ENCODE results near the gene FARP1.

Gene FARP1

DNA sequence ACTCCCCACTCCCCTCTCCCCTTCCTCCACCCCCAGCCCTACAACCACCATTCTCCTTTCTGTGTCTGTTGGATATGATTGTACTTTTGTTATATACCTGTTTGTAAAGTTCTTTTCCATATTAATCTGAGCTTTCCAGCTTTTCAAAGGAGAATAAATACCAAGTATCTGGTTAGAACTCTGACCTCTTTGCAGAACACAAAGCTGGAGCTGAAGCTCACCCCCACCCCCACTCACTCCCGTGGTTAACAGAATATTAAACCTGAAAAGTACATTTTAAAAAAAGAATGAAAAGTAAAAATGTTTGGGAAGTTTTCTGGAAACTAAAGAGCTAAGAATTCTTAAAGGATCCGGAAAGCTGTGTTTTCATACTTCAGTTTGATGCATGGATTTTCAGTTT is 189.3 kb downstream of the FARP1 start:
- no peak for DNase-seq (ENCODE audit: low read depth in 2 of 2)

DNA sequence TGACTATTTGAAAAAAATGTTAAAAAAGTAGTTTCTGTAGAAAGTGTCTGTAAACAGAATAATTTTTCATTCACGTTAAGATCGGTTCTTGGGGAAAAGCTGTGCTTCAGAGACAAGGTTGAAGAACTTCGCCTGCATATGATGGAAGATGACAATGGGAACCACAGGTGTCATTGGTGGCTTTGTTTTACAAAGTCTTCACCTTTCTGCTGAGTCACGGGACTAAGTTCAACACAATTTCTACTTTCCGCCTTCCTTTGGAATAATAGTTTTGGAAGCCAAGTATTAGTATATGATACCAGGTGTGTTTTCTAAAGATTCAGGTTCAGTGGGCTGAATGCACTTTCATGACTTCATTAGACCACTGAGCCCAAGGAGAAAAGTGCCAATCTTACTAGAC is 189.8 kb downstream of the FARP1 start:
- DNase-seq (ENCODE audit: low read depth in 2 of 2): no peak

DNA sequence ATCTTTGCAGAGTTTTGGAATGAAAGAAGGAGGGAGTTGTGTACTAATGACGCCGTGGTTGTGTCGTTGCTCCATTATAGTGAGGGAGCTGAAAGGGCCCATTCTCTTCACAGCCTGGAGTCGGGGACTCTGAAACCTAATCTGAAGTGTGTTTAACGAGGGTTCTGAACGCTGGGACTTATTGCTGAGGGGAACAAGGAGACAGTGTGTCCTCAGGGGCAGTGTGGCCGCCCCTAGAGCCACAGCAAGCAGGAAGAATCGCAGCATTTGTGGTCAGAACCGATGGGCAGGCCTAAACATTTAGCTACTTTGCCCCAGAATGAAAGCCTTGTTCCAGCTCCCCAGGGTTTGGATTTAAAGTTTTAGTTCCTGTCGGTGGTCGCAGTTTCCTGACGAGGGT is 190.6 kb downstream of the FARP1 start:
- DNase-seq (ENCODE audit: low read depth in 2 of 2): no peak

DNA sequence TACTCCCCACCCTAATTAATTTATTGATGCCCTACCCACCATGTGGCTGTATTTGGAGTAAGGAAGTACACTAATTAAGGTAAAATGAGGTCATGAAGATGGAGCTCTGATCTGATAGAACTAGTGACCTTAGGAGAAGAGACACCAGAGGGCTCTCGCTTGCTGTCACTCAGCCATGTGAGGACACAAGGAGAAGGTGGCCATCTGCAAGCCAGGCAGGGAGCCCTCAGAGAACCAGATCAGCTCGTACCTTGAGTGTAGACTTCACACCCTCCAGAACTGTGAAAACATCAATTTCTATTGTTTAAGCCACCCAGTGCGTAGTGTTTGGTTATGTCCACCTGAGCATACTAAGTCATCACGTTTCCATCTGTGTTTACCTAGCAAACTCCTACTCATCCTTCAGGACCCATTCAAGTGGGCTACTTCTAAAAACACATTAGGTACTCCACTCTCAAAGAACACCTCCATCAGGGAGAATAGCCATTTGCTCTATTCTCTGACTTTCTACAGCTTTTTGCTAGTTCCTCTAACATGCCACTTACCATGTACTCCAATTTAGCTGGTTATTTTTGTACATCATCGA is 191.8 kb downstream of the FARP1 start:
- DNase-seq (ENCODE audit: low read depth in 2 of 2): no peak

DNA sequence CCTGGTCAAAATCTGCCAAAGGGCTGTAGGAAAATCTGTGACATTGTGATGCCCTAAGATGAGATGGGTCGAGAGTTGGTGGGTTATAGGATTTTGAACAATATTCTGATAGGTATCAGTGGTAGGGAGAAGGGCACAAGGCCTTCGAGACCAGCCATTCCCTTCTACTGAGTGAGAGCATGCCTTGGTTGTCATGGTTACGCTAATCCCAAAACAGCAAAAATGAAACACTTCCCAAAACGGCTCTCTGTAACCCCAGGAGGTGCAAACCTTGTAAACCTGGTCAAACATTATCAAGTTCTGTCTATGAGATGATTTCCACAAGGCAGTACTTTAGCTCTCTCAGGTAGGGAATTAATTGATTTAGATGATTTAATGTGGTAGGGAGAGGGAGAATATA is 192.8 kb downstream of the FARP1 start:
- no peak for DNase-seq (ENCODE audit: low read depth in 2 of 2)

DNA sequence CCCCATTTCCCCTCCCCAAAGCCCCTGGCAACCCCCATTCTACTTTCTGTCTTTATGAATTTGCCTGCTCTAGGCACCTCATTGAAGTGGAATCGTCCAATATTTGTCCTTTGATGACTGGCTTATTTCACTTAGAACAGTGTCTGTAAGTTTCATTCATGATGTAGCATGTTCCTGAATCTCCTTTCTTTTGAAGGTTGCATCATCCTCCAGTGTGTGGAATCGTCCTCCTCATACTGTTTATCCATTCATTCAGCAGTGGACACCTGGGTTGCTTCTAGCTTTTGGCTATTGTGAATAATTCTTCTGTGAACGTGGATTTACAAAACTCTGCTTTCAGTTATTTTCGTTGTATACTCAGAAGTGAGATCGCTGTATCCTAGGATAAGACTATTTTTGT is 195.4 kb downstream of the FARP1 start:
- no peak for DNase-seq (ENCODE audit: low read depth in 2 of 2)

DNA sequence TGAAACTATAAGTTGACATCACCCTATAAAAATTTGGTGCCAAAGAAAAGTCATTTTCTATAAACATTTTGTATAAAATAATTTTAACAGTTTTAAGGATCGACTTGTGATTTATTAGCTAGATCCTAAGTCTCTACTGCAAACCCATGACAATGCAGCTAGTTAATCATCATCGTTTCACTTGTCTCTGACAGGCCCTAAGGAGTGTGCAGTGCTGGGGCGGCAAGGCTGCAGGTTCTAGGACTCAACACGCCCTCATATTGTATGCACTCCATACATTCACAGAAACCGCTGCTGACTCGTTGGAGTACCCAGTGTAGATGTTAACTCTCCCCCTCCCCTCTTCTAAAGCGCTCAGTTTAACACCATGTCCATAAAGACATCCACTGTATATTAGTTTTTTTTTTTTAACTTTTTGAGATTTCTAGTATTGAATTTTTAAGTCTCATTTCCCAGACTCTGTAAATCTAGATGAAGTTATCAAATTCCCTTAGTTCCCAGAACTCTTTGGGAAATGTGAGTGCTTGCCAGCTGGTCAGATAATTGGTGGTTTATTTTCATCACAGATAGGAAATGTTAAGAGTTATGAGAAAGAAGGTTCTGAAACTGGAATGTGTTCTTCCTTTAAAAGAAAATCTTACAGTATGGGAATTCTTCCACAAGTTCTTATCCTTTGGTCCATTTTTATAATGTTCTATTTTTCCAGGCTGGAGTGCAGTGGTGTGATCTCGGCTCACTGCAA is 197.0 kb downstream of the FARP1 start:
- no peak for DNase-seq (ENCODE audit: low read depth in 2 of 2)

DNA sequence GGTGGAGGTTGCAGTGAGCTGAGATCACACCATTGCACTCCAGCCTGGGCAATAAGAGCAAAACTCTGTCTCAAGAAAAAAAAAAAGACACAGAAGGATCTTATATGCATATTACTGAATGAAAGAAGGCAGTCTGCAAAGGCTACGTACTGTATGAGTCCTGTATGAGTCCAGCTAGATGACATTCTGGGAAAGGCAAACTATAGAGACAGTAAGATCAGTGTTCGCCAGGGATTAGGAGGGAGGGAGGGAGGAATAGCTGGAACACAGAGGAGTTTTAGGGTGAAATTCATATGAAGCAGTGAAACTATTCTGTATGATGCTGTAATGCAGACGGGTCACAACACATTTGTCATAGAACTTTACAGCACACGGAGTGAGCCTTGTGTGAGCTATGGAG is 200.1 kb downstream of the FARP1 start:
- DNase-seq (ENCODE audit: low read depth in 2 of 2): no peak

DNA sequence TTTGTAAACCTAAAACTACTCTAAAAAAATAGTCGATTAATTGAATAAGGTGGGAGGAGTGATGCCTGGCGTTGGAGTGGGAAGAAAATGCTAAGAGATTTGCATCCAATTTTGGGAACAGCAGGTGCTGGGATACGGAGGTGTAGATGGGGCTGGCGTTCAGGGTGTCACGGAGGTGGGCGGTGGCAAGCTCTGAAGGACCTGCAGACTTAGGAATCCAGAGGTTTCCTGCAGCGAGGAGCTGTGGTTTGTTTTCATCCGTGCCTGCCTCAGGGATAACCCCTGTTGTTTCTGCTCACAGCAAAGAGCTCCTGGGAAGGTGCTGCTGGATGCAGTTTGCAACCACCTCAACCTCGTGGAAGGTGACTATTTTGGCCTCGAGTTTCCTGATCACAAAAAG is 200.6 kb downstream of the FARP1 start:
- DNase-seq (ENCODE audit: low read depth in 2 of 2): no peak

DNA sequence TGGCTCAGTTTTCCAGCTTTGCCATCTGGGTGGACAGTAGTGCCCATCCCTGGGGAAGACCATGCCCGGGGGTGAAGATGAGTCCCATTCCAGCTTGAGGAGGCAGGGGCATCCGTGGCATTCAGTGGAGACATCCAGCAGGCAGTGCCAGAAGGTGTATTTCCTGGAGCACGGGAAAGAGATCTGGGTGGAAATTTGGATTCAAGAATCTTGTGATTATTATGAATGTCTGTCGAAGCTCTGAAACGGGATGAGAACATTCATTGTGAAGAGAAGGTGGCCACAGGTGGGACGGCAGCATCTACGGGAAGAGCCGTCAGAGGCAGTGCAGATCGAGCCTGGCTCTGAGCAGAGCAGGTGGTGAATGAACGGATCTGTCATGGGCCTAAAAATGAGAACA is 201.5 kb downstream of the FARP1 start:
- no peak for DNase-seq (ENCODE audit: low read depth in 2 of 2)

DNA sequence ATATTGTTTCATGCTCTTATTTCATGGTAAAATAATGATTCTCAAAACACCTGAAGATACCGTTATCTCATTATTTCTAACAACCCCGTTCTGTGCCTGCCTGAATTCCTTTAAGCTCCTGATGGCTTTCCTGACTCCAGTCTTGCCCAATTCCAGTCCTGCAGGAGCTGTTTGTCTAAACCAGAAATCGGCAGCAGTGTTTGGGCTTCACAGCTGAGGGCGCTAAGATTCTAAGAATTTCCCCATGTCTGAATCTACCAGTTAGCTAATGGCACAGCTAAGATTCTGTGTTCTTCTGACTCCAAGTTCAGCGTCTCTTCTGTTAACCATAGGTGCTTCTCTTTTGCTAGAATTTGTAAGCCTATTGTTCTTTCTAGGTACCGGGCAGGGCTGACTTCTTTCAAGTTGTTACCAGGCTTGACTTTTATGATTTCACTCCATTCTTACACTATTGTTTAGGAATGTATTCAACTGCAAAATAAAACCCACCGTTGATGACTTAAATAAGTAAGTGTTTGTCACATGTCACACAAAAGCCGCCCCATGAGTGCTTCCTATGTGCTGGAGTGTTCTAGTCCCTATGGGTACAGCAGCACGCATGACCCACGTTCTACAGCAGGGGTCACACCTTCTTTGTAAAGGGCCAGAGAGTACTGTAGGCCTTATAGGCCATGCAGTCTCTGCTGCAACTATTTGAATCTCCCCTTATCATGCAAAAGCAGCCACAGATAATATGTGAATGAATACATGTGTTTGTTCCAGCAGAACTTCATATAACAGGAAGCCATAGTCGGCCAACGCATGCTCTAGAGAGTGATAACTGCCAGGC is 202.4 kb downstream of the FARP1 start:
- no peak for DNase-seq (ENCODE audit: low read depth in 2 of 2)

DNA sequence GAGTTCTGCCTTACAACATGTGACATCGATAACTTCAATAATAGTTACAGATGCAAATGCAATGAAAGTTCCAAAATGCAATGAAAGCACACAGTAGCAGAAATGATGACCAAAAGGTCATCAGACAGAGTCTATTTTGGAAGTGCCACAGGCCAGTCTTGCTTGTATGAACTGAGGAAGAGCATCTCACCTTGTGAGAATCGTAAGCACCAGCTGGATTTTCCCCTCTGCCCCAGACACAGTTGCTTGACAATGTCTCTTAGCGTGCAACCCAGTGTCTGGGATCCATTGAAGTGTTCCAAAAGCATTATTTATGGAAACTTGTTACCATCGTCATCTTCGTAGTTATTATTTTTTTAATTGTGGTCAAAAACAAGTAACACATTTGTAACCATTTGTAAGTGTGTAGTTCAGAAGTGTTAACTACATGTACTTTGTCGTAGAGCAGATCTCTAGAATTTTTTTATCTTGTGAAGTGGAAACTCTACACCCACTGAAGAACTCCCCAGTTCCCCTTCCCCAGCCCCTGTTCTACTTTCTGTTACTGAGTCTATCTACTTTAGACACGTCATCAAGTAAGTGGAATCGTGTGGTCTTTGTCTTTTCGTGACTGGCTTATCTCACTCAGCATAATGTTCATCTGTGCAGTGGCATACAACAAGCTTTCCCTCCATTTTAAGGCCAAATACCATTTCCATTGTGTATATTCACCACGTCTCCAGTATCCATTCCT is 204.2 kb downstream of the FARP1 start:
- DNase-seq (ENCODE audit: low read depth in 2 of 2): no peak

DNA sequence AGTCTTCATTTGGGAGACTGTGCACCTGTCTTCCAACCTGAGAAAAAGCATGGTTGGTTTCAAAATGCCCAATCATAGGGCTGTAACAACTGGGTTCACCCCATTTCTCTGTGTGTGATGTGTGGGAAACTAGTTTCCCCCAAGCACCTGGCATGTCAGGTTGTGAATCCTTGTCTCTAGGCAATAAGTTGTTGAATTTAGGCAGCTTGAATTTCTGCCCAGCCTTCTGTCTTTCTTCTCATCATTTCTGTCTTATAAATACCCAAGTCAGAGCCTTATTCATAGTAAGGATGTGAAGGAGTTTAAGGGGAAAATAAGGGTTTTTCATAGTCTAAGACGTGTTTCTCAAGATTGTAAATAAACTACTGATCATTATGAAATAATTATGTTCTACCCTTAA is 204.9 kb downstream of the FARP1 start:
- no peak for DNase-seq (ENCODE audit: low read depth in 2 of 2)

DNA sequence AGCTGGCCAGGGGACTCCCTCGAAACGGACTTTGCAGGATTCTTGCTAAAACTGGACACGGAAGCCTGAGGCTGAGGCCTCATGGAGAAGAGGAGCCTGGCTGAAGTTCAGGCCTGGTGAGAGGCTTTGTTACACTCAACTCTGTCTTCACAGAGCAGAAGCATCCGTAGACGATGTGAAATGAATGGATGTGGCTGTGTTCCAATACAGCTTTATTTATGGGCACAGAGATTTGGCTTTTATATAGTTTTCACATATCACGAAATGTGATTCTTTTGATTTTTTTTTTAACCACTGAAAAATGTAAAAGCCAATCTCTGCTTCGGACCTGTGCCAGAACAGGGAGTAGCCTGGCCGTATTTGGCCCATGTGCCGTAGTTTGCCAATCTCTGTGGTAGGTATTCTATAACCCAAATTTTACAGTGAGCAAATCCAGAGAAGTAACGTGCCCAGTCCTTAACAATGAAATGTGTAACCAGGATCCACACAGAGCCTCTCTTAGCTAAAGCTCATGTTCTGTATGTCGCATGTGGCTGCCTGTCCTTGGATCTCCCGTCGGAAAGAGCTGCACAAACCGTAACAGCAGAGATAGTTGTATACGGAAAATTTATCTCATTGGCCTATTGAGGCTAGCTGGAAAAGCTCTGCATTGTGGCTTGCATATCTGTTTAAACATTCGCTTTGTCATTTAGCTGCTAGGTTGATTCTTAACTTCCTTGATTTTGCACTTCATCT is 205.7 kb downstream of the FARP1 start:
- DNase-seq (ENCODE audit: low read depth in 2 of 2): no peak

DNA sequence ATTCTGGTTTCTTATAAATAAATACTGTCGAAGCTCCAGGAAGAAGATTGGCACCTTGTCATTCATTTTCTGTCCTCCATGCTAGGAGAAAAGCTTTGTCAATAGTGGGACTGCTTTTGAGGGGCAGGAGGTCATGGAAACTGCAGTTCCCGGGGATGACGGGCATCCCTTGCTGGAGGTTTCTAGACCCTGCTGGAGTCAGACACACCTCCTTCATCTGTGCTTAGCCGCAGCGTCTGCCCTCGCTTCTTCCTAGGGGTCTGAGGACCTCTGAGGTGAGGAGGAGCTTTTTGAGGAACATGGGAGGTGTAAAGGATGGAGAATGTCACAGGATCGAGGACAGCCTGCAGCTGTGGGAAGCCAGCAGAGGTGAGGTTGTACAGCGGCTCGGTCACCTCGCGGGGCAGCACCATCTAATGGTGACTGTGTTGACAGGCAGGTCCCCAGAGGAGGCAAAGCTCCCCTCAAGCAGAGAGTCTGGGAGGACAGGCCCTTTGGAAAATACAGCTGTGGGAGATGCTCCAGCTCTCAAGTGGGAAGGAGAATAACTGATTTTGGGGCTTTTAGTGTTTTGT is 206.9 kb downstream of the FARP1 start:
- no peak for DNase-seq (ENCODE audit: low read depth in 2 of 2)

DNA sequence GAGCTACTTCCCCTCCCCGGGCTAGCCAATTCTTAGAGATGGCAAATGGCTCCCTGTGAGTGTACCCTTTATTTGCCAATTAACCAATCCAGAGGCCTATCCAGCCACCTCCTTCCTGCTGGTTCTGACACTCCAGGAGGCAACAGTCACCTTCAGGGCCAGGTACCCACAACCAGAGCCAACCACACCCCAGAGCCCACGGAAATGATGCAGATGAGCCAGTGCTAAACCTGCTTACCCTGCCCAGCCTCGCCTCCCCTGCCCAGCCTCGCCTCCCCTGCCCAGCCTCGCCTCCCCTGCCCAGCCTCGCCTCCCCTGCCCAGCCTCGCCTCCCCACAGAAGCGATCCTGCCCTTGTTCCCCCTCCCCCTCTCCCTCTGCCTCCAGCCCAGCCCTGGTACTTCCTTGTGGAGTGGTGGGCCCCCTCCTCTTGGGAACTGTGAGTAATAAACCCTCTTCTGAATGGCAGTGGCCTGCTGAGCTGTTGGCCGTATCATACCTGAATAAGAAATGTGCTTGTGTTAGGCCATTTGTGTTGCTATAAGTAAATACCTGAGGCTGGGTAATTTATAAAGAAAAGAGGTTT is 207.9 kb downstream of the FARP1 start:
- DNase-seq (ENCODE audit: low read depth in 2 of 2): no peak

DNA sequence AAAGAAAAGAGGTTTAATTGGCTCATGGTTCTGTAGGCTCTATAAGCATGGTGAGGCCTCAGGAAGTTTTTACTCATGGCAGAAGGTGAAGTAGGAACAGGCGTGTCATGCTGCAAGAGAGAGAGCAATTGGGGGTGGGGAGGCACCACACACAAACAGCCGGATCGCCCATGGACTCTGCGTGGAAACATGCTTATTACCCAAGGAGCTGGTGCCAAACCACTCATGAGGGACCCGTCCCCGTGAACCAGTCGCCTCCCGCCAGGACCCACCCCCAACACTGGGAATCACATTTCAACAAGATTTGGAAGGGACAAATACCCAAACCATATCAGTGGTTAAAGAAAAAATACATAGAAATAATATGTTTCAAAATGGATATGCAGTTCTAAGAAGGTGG is 208.7 kb downstream of the FARP1 start:
- DNase-seq (ENCODE audit: low read depth in 2 of 2): no peak

DNA sequence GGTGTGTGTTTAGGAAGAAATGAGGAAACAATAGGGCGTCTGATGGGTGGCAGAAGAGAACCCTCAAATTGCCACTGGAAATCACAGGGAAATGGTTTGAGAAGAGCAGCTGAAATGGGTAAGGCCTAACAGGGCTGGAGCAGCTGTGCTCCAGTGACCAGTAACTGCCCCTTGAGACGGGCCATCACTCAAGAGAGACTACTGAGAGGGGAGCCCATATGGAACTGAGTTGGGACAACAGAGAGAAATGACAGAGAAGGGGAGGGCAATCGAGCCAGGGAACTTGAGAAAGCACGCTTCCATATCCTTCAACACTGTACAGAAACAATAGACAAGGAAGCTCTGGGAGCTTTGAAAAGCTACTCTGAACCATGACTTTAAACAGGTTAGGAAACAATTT is 209.3 kb downstream of the FARP1 start:
- DNase-seq (ENCODE audit: low read depth in 2 of 2): no peak

DNA sequence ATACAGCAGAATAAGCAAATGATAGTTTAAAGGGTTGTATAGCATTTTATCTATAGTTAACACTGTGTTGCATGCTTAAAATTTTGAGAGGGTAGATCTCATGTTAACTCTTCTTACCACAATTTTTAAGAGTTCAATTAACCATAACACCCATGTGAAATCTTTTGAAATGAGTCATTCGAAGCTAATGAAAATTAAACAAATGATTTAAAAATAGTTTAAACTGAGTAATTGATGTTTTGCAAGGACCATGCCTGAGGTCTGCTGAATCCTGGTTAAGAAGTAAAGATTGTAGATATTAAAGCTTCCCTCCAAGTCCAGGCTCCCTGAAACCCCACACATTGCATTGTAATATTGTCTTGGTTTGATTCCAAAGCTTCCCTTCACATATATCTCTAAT is 210.9 kb downstream of the FARP1 start:
- DNase-seq (ENCODE audit: low read depth in 2 of 2): no peak

DNA sequence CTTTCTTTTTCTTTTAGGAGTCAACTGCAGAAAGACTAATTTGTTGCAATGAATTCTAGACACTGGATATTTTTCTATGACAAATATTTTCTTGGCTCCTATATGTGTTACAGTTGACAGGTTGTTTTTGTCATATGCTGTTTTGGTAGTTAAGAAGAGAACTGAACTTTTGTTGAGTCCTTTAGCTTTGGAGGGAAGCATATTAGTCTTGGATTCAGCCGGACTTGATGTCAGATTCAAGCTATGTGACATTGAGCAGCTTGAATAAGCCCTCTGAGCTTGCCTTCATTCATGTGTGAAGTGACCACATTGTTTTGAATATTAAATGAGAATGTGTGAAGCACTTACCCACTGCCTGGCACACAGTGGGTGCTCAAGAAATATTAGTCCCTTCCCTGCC is 216.0 kb downstream of the FARP1 start:
- DNase-seq (ENCODE audit: low read depth in 2 of 2): no peak

DNA sequence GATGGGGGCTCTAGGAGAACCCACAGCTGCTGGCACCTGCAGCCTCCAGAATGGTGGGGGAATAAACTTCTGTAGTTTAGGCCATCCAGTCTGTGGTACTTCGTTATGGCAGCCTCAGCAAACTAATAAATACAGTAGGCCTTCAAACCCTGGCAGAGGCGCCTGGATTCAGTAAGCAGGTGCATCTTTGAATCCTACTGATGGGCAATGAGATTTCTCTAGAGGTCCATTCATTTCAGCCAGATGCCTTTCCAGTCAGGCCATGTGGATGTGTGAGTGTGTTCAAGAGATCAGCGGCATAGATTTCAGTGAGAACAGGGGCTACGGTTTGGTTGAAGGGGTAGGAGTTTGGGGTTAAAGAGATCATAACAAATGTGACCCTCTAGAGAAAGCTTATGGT is 217.7 kb downstream of the FARP1 start:
- DNase-seq (ENCODE audit: low read depth in 2 of 2): no peak

All from stimulated activated CD4-positive, alpha-beta T cell treated with anti-CD3 and anti-CD28 coated beads, Interleukin-4, amount 100 ng/mL, for 48 hours (primary cell).